Measurements from ENCODE around the gene ROPN1. TPM values are rescaled to one million over a fixed set of nuclear protein-coding genes. Genes with fewer than 3 reads are reported as not detected.
A peak's percentile ranks its signal among the peaks of the same experiment; 100 is the strongest.
"Not testable (repeated sequence)": the region's sequence is repeated elsewhere in the genome, so short reads cannot be mapped to it uniquely, and the experiment has no call there.

The ROPN1 gene
- total RNA-seq, 3 donors from 2014 or later = 2.3 to 6.1 TPM; not detected in 1

DNA sequence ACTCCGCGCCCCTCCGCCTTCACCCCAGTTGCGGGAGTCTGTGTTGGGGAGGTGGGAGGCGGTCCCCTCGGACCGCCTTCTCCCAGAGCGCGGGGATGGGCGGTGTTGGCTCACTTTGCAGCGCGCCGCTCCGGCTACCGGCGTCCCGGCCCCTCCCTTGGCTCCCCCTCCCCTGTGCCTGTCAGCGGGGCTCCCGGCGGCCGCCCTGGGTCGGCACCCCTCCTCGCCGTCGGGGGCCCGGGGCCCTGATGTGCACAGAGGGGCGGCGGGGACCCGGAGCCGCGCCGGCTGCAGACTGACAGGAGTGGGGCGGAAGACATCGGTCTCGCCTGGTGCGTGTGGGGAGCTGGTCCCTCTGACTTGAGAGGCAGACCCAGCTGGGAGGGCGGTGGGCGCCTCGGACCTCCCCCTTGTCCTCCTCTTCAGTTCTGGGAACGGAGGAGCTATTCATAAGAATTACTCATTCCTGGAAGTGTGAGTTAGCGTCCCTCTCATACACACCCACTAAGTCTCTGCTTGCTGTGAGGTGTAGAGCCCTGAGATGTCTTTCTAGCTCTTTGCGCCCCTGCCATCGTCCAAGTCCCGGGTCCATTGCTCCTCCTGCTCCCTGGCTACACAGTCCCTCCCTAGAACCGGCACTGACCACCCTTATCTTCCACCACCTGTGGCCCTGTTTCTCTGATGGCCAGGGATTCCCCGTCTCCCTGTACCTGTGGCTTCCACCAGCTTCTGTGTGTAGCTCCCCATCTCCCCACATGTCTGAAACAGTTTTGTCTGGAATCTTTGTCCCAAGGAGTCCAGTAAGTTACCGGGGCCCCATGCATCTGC, 42.3 kb upstream of the ROPN1 start:
- no peak for DNase-seq (ENCODE audit: low spot score in 2 of 2)
- no peaks in the 10 kb centered on the region for H3K9me3 ChIP-seq
- TF ChIP-seq POLR2A (IDR thresholded peaks at IDR 0.05) (no peak), POLR2AphosphoS5 (IDR thresholded peaks at IDR 0.05) (no peak)
- TF ChIP-seq, protein P1, sequence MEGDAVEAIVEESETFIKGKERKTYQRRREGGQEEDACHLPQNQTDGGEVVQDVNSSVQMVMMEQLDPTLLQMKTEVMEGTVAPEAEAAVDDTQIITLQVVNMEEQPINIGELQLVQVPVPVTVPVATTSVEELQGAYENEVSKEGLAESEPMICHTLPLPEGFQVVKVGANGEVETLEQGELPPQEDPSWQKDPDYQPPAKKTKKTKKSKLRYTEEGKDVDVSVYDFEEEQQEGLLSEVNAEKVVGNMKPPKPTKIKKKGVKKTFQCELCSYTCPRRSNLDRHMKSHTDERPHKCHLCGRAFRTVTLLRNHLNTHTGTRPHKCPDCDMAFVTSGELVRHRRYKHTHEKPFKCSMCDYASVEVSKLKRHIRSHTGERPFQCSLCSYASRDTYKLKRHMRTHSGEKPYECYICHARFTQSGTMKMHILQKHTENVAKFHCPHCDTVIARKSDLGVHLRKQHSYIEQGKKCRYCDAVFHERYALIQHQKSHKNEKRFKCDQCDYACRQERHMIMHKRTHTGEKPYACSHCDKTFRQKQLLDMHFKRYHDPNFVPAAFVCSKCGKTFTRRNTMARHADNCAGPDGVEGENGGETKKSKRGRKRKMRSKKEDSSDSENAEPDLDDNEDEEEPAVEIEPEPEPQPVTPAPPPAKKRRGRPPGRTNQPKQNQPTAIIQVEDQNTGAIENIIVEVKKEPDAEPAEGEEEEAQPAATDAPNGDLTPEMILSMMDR (IDR thresholded peaks at IDR 0.05) = no peak
- no peaks in the 10 kb centered on the region for H3K27me3 ChIP-seq
- peak overlapping the region; percentile 66 to 85 (median 84) for H3K4me3 ChIP-seq
- H3K4me1 ChIP-seq = no peaks in the 10 kb centered on the region
- H3K27ac ChIP-seq = peak overlapping the region in 1 of 2 donors; percentile 92
- no peaks in the 10 kb centered on the region for H3K36me3 ChIP-seq
- intact Hi-C loops (cut with DNase I; ENCODE audit: low total_unique reads) = loop anchor here (5.0 kb wide), 1 partner anchor 1888 kb away; no protein-coding TSS in a partner anchor

DNA sequence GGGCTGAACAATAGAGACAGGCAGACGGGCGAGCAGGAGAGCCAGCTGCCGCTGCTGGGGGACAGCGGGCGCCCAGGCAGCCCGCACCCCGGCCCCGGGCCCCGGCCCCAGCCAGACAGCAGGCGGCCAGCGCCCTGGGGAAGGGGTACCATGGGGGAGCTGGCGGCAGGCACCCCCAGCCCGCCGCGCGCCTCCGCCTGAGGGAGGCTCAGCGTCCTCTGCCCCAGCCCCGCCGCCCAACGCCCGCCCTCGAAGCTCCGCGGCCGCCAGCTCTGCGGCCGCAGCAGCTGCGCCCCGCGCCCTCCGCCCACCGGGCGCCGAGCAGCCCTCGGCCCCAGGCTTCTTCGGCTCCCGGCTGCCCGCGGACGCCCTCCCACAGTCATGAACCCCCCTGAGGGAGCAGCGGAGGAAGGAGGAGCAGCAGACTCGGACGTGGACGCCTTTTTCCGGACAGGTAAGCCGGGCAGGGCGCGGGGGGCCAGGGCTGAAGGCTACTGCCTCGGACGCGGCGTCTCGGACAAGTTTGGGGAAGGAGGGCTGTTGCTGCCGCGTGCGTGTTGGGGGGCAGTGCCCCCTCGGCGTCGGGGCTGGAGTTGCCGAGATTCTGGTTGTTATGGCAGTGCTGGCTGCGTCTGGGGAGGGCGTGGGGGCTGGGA, 41.6 kb upstream of the ROPN1 start, which contains the start of gene KALRN:
Gene KALRN (plus strand): TSS at position 10 of the 656 bp plus-strand sequence.
- peak within 1 kb of the TSS; percentile 92 for H3K27ac ChIP-seq
- DNase-seq (ENCODE audit: low spot score in 2 of 2) = no peak
- TF ChIP-seq, protein P1 (IDR thresholded peaks at IDR 0.05) = no peak
- TF ChIP-seq POLR2A (IDR thresholded peaks at IDR 0.05) = no peak
- no peak for TF ChIP-seq POLR2AphosphoS5 (IDR thresholded peaks at IDR 0.05)
- H3K36me3 ChIP-seq = no peaks in the 10 kb centered on the region
- H3K9me3 ChIP-seq = no peaks in the 10 kb centered on the region
- H3K4me3 ChIP-seq = peak within 1 kb of the TSS; percentile 66 to 85 (median 84)
- no peaks in the 10 kb centered on the region for H3K4me1 ChIP-seq
- intact Hi-C loops (cut with DNase I; ENCODE audit: low total_unique reads) = loop anchor here (5.0 kb wide), 1 partner anchor 1889 kb away; no protein-coding TSS in a partner anchor
- no peaks in the 10 kb centered on the region for H3K27me3 ChIP-seq

DNA sequence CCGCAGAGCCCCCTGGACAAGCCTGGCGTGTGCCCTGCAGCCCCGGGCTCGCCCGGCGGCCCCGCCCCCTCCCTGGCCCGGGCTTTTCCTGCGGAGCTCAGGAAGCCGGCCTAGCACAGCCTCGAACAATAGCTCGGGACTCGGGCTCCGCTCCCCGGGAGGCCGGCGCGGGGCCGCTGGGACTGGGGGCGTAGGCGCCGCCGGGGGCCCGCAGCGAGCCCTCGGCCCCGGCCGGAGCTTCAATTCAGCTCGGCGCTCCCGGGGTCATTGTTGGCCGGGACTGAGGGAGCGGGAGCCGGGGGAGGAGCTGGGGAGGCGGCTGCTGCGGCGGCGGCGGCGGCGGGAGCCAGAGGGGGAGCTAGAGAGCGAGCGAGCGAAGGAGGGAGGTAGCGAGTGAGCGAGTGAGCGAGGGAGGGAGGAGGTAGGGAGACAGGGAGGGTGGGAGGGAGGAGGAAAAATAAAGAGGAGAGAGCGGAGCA, 41.0 kb upstream of the ROPN1 start:
- TF ChIP-seq, protein P1 (IDR thresholded peaks at IDR 0.05) = peak in 2 of 3 donors; percentile 32 to 60
- TF ChIP-seq POLR2AphosphoS5 (IDR thresholded peaks at IDR 0.05) = no peak
- DNase-seq (ENCODE audit: low spot score in 2 of 2) = peak; percentile 74 to 88
- no peaks in the 10 kb centered on the region for H3K36me3 ChIP-seq
- intact Hi-C loops (cut with DNase I; ENCODE audit: low total_unique reads) = loop anchor here (5.0 kb wide), 1 partner anchor 1889 kb away; no protein-coding TSS in a partner anchor
- H3K4me3 ChIP-seq = peak overlapping the region; percentile 66 to 85 (median 84)
- no peaks in the 10 kb centered on the region for H3K9me3 ChIP-seq
- H3K27ac ChIP-seq = peak overlapping the region; percentile 92
- H3K27me3 ChIP-seq = no peaks in the 10 kb centered on the region
- no peaks in the 10 kb centered on the region for H3K4me1 ChIP-seq

DNA sequence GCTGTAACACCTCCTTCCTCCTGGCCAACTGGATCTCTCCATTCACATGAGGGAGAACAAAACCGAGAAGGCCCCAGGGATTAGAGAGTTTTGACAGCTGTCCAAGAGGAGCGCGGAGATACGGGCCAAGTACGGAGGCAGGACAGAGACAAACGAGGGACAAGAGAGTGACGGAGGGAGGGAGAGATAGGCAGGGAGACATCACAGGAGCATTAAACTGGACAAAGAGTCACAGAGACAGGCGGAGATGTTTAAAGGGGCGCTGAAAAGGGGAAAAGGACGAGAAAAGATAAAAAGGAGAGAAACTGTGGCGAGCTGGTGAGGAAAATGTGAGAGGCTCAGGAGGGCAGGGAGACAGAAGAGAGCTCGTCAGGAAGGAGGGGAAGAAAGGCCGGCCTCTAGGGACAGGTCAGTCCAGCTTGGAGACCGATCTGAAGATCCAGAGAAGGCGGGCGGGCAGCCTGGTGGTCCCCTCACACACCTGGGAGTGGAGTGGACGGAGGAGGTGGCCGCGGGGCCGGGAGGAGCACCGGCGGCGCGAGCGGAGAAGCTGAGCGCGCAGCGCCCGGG, 40.5 kb upstream of the ROPN1 start:
- peak in 1 of 2 donors; percentile 67 for DNase-seq (ENCODE audit: low spot score in 2 of 2)
- TF ChIP-seq POLR2AphosphoS5 (IDR thresholded peaks at IDR 0.05) = peak in 1 of 3 donors; percentile 59
- no peak for TF ChIP-seq POLR2A (IDR thresholded peaks at IDR 0.05)
- H3K36me3 ChIP-seq = no peaks in the 10 kb centered on the region

DNA sequence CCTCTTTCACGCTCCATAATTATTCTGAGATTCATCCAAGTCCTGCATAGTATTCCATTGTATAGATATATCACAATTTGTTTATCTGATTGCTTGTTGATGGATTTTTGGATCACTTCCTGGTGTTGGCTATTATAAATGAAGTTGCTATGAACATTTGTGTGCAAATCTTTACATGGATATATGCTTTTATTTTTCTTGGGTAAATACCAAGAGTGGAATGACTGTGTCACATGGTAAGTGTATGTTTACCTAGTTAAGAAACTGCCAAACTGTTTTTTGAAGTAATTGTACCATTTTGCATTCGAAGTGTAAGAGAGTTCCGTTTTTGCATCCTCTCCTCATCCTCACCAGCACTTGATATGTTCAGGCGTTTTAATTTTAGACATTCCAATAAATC, 34.6 kb upstream of the ROPN1 start:
- no peak overlapping the region for H3K27ac ChIP-seq
- no peaks in the 10 kb centered on the region for H3K36me3 ChIP-seq
- DNase-seq (ENCODE audit: low spot score in 2 of 2) = no peak
- no peak for TF ChIP-seq POLR2AphosphoS5 (IDR thresholded peaks at IDR 0.05)
- no peak for TF ChIP-seq POLR2A (IDR thresholded peaks at IDR 0.05)
- TF ChIP-seq, protein P1 (IDR thresholded peaks at IDR 0.05) = no peak
- H3K9me3 ChIP-seq = no peaks in the 10 kb centered on the region
- intact Hi-C loops (cut with DNase I; ENCODE audit: low total_unique reads) = loop anchor here (5.0 kb wide), 1 partner anchor 391 kb away; no protein-coding TSS in a partner anchor
- H3K4me1 ChIP-seq = no peaks in the 10 kb centered on the region
- H3K4me3 ChIP-seq = no peak overlapping the region
- H3K27me3 ChIP-seq = no peaks in the 10 kb centered on the region

More for the DNA sequence above, 40.5 kb upstream of the ROPN1 start:
- intact Hi-C loops (cut with DNase I; ENCODE audit: low total_unique reads) = loop anchor here (5.0 kb wide), 1 partner anchor 1890 kb away; no protein-coding TSS in a partner anchor
- H3K4me3 ChIP-seq = peak overlapping the region; percentile 66 to 85 (median 84)
- H3K4me1 ChIP-seq = no peaks in the 10 kb centered on the region
- no peaks in the 10 kb centered on the region for H3K27me3 ChIP-seq
- no peaks in the 10 kb centered on the region for H3K9me3 ChIP-seq
- peak overlapping the region; percentile 92 for H3K27ac ChIP-seq

DNA sequence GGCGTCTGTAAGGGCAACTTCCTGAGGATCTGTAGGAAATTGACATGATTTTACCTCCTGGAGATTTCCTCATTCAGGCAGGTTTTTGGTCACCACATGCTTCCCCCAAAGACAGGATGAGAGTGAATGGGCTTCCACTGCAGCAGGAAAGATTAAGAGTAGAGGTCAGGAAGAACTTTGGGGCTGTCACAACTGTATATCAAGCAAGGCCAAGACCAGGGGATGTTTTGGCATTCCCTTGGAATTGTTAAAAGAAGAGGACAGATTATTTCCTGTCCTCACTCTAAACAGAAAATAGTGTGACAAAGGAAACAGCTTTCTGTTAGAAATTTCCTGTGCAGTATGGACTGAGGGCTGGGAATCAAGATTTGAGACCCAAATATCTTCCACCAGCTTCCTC, 31.6 kb upstream of the ROPN1 start:
- intact Hi-C loops (cut with DNase I; ENCODE audit: low total_unique reads); H3K36me3 ChIP-seq; H3K9me3 ChIP-seq; H3K4me1 ChIP-seq; H3K27ac ChIP-seq; H3K4me3 ChIP-seq; H3K27me3 ChIP-seq; DNase-seq (ENCODE audit: low spot score in 2 of 2): not testable (repeated sequence)

All from breast epithelium (tissue), 4 donors.